Measurements from ENCODE around the gene DPP9.
A peak's percentile ranks its signal among the peaks of the same experiment; 100 is the strongest.

The DPP9 gene

GRCh38 chr19:4669723-4670480 lies 53.7 kb downstream of the DPP9 start, which contains the start of gene MYDGF:
Gene MYDGF (minus strand): TSS chr19:4670342. CDS start chr19:4670334, 8 bp downstream.
- Mint-ChIP-seq H3K9me3 (no peaks in the 10 kb centered on the region), H3K4me1 (peaks cover 25% of the 10 kb centered on the region), H3K27ac (peak within 1 kb of the TSS; percentile 83), H3K4me3 (peak within 1 kb of the TSS; percentile 88), H3K36me3 (ENCODE audit: low read depth) (peaks cover 10% of the 10 kb centered on the region), H3K27me3 (ENCODE audit: low read depth, poor library complexity) (peaks cover 4% of the 10 kb centered on the region)
- DNase-seq: peak; percentile 95
- TF ChIP-seq, protein P1, sequence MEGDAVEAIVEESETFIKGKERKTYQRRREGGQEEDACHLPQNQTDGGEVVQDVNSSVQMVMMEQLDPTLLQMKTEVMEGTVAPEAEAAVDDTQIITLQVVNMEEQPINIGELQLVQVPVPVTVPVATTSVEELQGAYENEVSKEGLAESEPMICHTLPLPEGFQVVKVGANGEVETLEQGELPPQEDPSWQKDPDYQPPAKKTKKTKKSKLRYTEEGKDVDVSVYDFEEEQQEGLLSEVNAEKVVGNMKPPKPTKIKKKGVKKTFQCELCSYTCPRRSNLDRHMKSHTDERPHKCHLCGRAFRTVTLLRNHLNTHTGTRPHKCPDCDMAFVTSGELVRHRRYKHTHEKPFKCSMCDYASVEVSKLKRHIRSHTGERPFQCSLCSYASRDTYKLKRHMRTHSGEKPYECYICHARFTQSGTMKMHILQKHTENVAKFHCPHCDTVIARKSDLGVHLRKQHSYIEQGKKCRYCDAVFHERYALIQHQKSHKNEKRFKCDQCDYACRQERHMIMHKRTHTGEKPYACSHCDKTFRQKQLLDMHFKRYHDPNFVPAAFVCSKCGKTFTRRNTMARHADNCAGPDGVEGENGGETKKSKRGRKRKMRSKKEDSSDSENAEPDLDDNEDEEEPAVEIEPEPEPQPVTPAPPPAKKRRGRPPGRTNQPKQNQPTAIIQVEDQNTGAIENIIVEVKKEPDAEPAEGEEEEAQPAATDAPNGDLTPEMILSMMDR (IDR thresholded peaks at IDR 0.05): no peak

DNA sequence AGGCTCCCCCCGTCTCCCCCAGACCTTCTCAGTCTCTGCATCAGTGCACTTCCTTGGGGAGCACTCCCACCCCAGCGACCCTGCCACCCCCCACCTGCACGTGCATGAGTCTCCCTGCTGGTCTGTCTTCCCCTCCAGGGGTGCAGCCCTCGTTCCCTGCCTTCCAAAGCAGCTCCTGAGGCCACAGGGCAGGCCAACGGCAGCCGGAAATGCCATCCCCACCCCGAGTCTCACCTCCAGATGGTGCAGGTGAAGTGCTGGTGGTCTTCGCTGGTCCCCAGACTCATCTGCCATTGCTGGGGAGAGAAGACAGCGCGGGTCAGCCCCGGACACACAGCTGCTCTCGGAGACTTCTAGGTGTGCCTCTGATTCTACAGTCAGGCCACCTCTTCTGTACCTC lies 59.0 kb downstream of the DPP9 start:
- Mint-ChIP-seq H3K36me3 (ENCODE audit: low read depth) (peaks cover 28% of the 10 kb centered on the region), H3K4me3 (no peak overlapping the region), H3K4me1 (peaks cover 15% of the 10 kb centered on the region), H3K27ac (no peak overlapping the region), H3K27me3 (ENCODE audit: low read depth, poor library complexity) (no peaks in the 10 kb centered on the region), H3K9me3 (no peaks in the 10 kb centered on the region)
- DNase-seq: no peak
- TF ChIP-seq, protein P1 (IDR thresholded peaks at IDR 0.05): no peak

GRCh38 chr19:4662812-4663211 lies 60.8 kb downstream of the DPP9 start:
- no peak overlapping the region for H3K4me3 Mint-ChIP-seq
- TF ChIP-seq, protein P1 (IDR thresholded peaks at IDR 0.05): no peak
- no peak for DNase-seq
- no peak overlapping the region for H3K27ac Mint-ChIP-seq
- no peaks in the 10 kb centered on the region for H3K4me1 Mint-ChIP-seq
- H3K9me3 Mint-ChIP-seq: no peaks in the 10 kb centered on the region
- no peaks in the 10 kb centered on the region for H3K27me3 Mint-ChIP-seq (ENCODE audit: low read depth, poor library complexity)
- peaks cover 33% of the 10 kb centered on the region for H3K36me3 Mint-ChIP-seq (ENCODE audit: low read depth)

GRCh38 chr19:4662020-4662695 lies 61.5 kb downstream of the DPP9 start:
- H3K27me3 Mint-ChIP-seq (ENCODE audit: low read depth, poor library complexity): no peaks in the 10 kb centered on the region
- H3K36me3 Mint-ChIP-seq (ENCODE audit: low read depth): peaks cover 29% of the 10 kb centered on the region
- no peaks in the 10 kb centered on the region for H3K9me3 Mint-ChIP-seq
- DNase-seq: no peak
- no peak overlapping the region for H3K4me3 Mint-ChIP-seq
- no peaks in the 10 kb centered on the region for H3K4me1 Mint-ChIP-seq
- TF ChIP-seq, protein P1 (IDR thresholded peaks at IDR 0.05): no peak
- peak overlapping the region; percentile 40 for H3K27ac Mint-ChIP-seq

GRCh38 chr19:4660993-4661392 lies 62.6 kb downstream of the DPP9 start:
- Mint-ChIP-seq H3K27me3 (ENCODE audit: low read depth, poor library complexity) (no peaks in the 10 kb centered on the region), H3K4me3 (no peak overlapping the region), H3K9me3 (no peaks in the 10 kb centered on the region), H3K4me1 (no peaks in the 10 kb centered on the region), H3K27ac (peak overlapping the region; percentile 85), H3K36me3 (ENCODE audit: low read depth) (peaks cover 29% of the 10 kb centered on the region)
- no peak for DNase-seq
- TF ChIP-seq, protein P1 (IDR thresholded peaks at IDR 0.05): no peak

Data from nephron progenitor cell (in vitro differentiated cells).